IMR-90 (cell line): ENCODE measurements around the gene LTA. TPM values are rescaled to one million over a fixed set of nuclear protein-coding genes. Genes with fewer than 3 reads are reported as not detected.

Experiments
- ATAC-seq: fragments of 200-7000 bp; cut with Tn5 transposase; 2 replicates; pipeline ENCODE4 v1.9.1; 2020; ENCODE audit warnings: low read depth, mild to moderate bottlenecking, moderate library complexity
- BruUV-seq: library from RNA; stranded (reverse); fragments of 400-500 nt; replicated peaks from 2 replicates; lab custom pipeline; 2021; lab: Mats Ljungman, UMichigan
- CTCF ChIA-PET: fragments of 300-600 bp; formaldehyde crosslinking; extraction: SDS; loops from one replicate; lab custom pipeline; 2021; ENCODE audit warnings: antibody characterized with exemption; lab: Yijun Ruan, JAX
- POLR2A ChIA-PET: fragments of 300-600 bp; sonication (Branson Sonifier 250); formaldehyde crosslinking; loops from one replicate; lab custom pipeline; 2022; ENCODE audit warnings: antibody characterized with exemption; ENCODE audit not compliant: unreplicated experiment; lab: Charles Lee
- DNase-seq: peaks from one replicate; pipeline ENCODE4 v3.0.0; 2013
- H2AFZ ChIP-seq: replicated peaks from 2 replicates; pipeline ENCODE3; 2013; ENCODE audit warnings: low read length, mild to moderate bottlenecking; ENCODE audit not compliant: poor library complexity
- H2AK5ac ChIP-seq: 2 replicates; pipeline ENCODE4 v1.6.1; 2013; ENCODE audit warnings: low read depth, low read length, inconsistent platforms
- H2AK9ac ChIP-seq: replicated peaks from 2 replicates; pipeline ENCODE3; 2013; ENCODE audit warnings: mild to moderate bottlenecking, low read depth, low read length, moderate library complexity; ENCODE audit not compliant: poor library complexity
- H2BK120ac ChIP-seq: 2 replicates; pipeline ENCODE4 v1.6.1; 2013; ENCODE audit warnings: low read depth, low read length, inconsistent platforms
- H2BK15ac ChIP-seq: 3 replicates; pipeline ENCODE4 v1.6.1; 2013; ENCODE audit warnings: low read depth, low read length, inconsistent platforms
- H2BK20ac ChIP-seq: 2 replicates; pipeline ENCODE4 v1.6.1; 2013; ENCODE audit warnings: low read depth, mild to moderate bottlenecking, inconsistent platforms, low read length, moderate library complexity
- H2BK5ac ChIP-seq: 2 replicates; pipeline ENCODE4 v1.6.1; 2013; ENCODE audit warnings: mild to moderate bottlenecking, low read depth, low read length, inconsistent platforms; ENCODE audit not compliant: poor library complexity, severe bottlenecking
- H3K14ac ChIP-seq: replicated peaks from 2 replicates; pipeline ENCODE4 v1.6.1; 2013; ENCODE audit warnings: low read depth, low read length, inconsistent platforms
- H3K18ac ChIP-seq: 2 replicates; pipeline ENCODE4 v1.6.1; 2013; ENCODE audit warnings: low read depth, low read length, control low read depth
- H3K23ac ChIP-seq: 2 replicates; pipeline ENCODE4 v1.6.1; 2013; ENCODE audit warnings: low read depth, low read length, inconsistent platforms
- H3K27ac ChIP-seq: 2 replicates; pipeline ENCODE4 v1.5.1; 2013; ENCODE audit warnings: mild to moderate bottlenecking, control low read depth, low read length; ENCODE audit not compliant: insufficient read depth
- H3K27me3 ChIP-seq: 2 replicates; pipeline ENCODE4 v1.6.1; 2013; ENCODE audit warnings: low read length; ENCODE audit not compliant: control insufficient read depth, insufficient read depth
- H3K36me3 ChIP-seq: 2 replicates; pipeline ENCODE4 v1.6.1; 2013; ENCODE audit warnings: low read length, mixed read lengths; ENCODE audit not compliant: control insufficient read depth, insufficient read depth
- H3K4ac ChIP-seq: 2 replicates; pipeline ENCODE4 v1.6.1; 2013; ENCODE audit warnings: low read depth, low read length, inconsistent platforms
- H3K4me1 ChIP-seq: 2 replicates; pipeline ENCODE4 v1.6.1; 2013; ENCODE audit warnings: low read length, mixed read lengths; ENCODE audit not compliant: control insufficient read depth, insufficient read depth
- H3K4me2 ChIP-seq: 2 replicates; pipeline ENCODE4 v1.6.1; 2013; ENCODE audit warnings: low read depth, mild to moderate bottlenecking, control low read depth, low read length, moderate library complexity
- H3K4me3 ChIP-seq: 2 replicates; pipeline ENCODE4 v1.5.1; 2013; ENCODE audit warnings: low read depth, mild to moderate bottlenecking, control low read depth, low read length, moderate library complexity; ENCODE audit not compliant: insufficient read depth
- H3K56ac ChIP-seq: 2 replicates; pipeline ENCODE4 v1.6.1; 2013; ENCODE audit warnings: low read length, inconsistent platforms; ENCODE audit not compliant: insufficient read depth; ENCODE audit errors: extremely low read depth
- H3K79me1 ChIP-seq, 2 experiments: 2 replicates each; pipeline ENCODE4 v1.6.1; 2013; ENCODE audit warnings: low read length in 2 of 2, inconsistent platforms in 1 of 2, low read depth in 1 of 2
- H3K9ac ChIP-seq: 2 replicates; pipeline ENCODE4 v1.6.1; 2013; ENCODE audit warnings: low read depth, low read length, control low read depth
- H3K9me1 ChIP-seq: 2 replicates; pipeline ENCODE4 v1.6.1; 2013; ENCODE audit warnings: low read length, inconsistent platforms; ENCODE audit not compliant: insufficient read depth
- H3K9me3 ChIP-seq: 2 replicates; pipeline ENCODE4 v1.6.1; 2013; ENCODE audit warnings: low read length; ENCODE audit not compliant: control insufficient read depth, insufficient read depth
- H4K20me1 ChIP-seq: 2 replicates; pipeline ENCODE4 v1.6.1; 2013; ENCODE audit warnings: low read length, inconsistent platforms; ENCODE audit not compliant: insufficient read depth
- H4K5ac ChIP-seq: 2 replicates; pipeline ENCODE4 v1.6.1; 2013; ENCODE audit warnings: mild to moderate bottlenecking, low read depth, low read length, control low read depth
- H4K8ac ChIP-seq, 2 experiments: 2 replicates each; pipeline ENCODE4 v1.6.1; 2013; ENCODE audit warnings: low read depth in 2 of 2, low read length in 2 of 2, control low read depth in 1 of 2, inconsistent platforms in 1 of 2
- H4K91ac ChIP-seq: 2 replicates; pipeline ENCODE4 v1.6.1; 2013; ENCODE audit warnings: low read depth, low read length, inconsistent platforms; ENCODE audit not compliant: insufficient read depth
- BHLHE40 ChIP-seq: fragments of 150-350 bp; IDR thresholded peaks from 2 replicates; pipeline ENCODE4 v1.6.1; 2016; ENCODE audit warnings: mild to moderate bottlenecking, low read depth, low read length
- CEBPB ChIP-seq: IDR thresholded peaks from 2 replicates; pipeline ENCODE4 v1.6.1; 2012; ENCODE audit warnings: low read depth, low read length, improper control_type of control experiment
- CHD1 ChIP-seq: IDR thresholded peaks from 2 replicates; pipeline ENCODE4 v1.6.1; 2012; ENCODE audit warnings: low read depth, low read length, improper control_type of control experiment
- FOS ChIP-seq: fragments of 150-350 bp; IDR thresholded peaks from 2 replicates; pipeline ENCODE4 v1.6.1; 2016; ENCODE audit warnings: low read depth, low read length
- RAD21 ChIP-seq: IDR thresholded peaks from 2 replicates; pipeline ENCODE4 v1.6.1; 2012; ENCODE audit warnings: low read length, improper control_type of control experiment
- SMC3 ChIP-seq: fragments of 150-350 bp; IDR thresholded peaks from 2 replicates; pipeline ENCODE4 v1.6.1; 2016; ENCODE audit warnings: low read depth, mild to moderate bottlenecking, antibody characterized with exemption, low read length, moderate library complexity
- WGBS, 2 experiments: methylation state at CpG; one replicate each; pipeline versions ENCODE4 v1.1.5 to v1.1.7; 2013; ENCODE audit warnings: missing lambda C conversion rate in 2 of 2; ENCODE audit not compliant: insufficient read length in 1 of 2; ENCODE audit errors: extremely low coverage in 2 of 2; 5-methylcytosine and 5-hydroxymethylcytosine counted together
- dilution Hi-C: fragments of 300-500 bp; cut with HindIII; formaldehyde crosslinking; loops from one replicate; pipeline ENCODE4 v1.14.3; 2018; ENCODE audit warnings: low sequenced_read_pairs; ENCODE audit not compliant: unreplicated experiment
- in situ Hi-C: fragments of 300-500 bp; cut with MboI; formaldehyde crosslinking; loops from 3 replicates; pipeline ENCODE4 v1.14.3; 2019; ENCODE audit warnings: low sequenced_read_pairs, inconsistent platforms, mixed read lengths
- intact Hi-C: fragments of 100-400 bp; cut with micrococcal nuclease; formaldehyde crosslinking; loops from 2 replicates; pipeline ENCODE4 v1.10.0; 2022
- polyA plus RNA-seq, 3 experiments: library from polyadenylated mRNA; depleted of rRNA; stranded (reverse); fragments of >200 nt; gene quantifications; 2 replicates each; pipeline ENCODE4 v1.2.3, GENCODE V29; 2012; ENCODE audit warnings: low replicate concordance in 1 of 3
- total RNA-seq: library from RNA; depleted of rRNA; stranded (reverse); fragments of >200 nt; gene quantifications from 2 replicates; pipeline ENCODE4 v1.2.3, GENCODE V29; 2012

The LTA gene
- total and polyA plus RNA-seq, 2 of the 4 experiments (the other 2 are of a cell fraction) = not detected

DNA sequence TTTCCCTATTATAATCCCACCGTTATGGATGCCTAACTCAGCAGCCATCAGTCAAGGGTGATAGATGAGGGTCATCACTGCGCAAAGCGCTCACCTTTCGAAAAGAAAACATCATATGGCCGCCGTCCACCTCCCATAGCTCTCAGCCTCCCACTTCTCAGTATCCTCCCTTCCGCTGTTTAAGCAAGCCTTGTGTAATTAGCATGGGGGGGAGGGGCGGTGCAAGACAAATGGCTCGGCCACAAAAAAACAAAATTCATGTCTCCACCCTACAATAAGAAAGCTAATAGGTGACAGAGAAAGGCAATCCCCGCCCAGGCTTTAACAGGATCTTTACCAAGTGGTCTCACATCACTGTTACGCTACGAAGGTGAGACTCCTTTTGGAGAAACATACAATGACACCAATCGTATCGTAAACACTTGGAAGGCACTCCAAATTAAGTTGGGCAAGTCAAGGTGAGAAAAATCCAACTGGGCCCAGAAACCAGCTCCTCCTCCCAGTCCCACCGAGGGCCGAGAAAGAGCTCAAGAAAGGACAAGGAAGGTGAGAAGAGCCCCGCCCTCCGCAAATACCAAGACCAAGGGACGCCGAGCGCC lies 30.9 kb upstream of the LTA start:
- intact Hi-C loops = loop anchor here (1.0 kb wide), 1 partner anchor 48 kb away; no protein-coding TSS in a partner anchor

More for the DNA sequence above, 30.9 kb upstream of the LTA start:
- Histone ChIP-seq H3K4me2 (peak overlapping the region; percentile 85), H3K9ac (peak overlapping the region; percentile 99), H3K18ac (peak overlapping the region; percentile 69), H2AFZ (peak overlapping the region; percentile 93), H3K27me3 (no peaks in the 10 kb centered on the region), H3K9me1 (0 out of 2 replicates have a peak, but pooled peaks cover 6% of the 10 kb centered on the region), H3K14ac (peak overlapping the region; percentile 100), H3K4ac (peak overlapping the region; percentile 96), H3K36me3 (peaks cover 32% of the 10 kb centered on the region), H3K4me3 (peak overlapping the region; percentile 72), H2BK20ac (peak overlapping the region; percentile 36; the same call in 1 of the 2 replicates), H2AK5ac (peak overlapping the region; percentile 99), H2AK9ac (peak overlapping the region; percentile 98), H3K4me1 (peaks cover 10% of the 10 kb centered on the region), H4K5ac (peak overlapping the region; percentile 87), H2BK15ac (peak overlapping the region; percentile 35; the same call in 1 of the 3 replicates), H3K56ac (peak overlapping the region; percentile 99), H4K20me1 (peaks cover 56% of the 10 kb centered on the region), H3K9me3 (no peaks in the 10 kb centered on the region), H2BK5ac (peak overlapping the region; percentile 99), H4K8ac (peak overlapping the region; percentile 87 to 99), H3K23ac (peak overlapping the region; percentile 99), H3K27ac (peak overlapping the region; percentile 83), H3K79me1 (peaks cover 14 to 54% of the 10 kb centered on the region in 2 experiments), H2BK120ac (peak overlapping the region; percentile 73), H4K91ac (peak overlapping the region; percentile 99)
- dilution Hi-C loops (no loop called here), in situ Hi-C loops (loop anchor here (5.0 to 10.0 kb wide), 2 partner anchors 49 to 294 kb away; no protein-coding TSS in a partner anchor)
- no peak for TF ChIP-seq FOS
- TF ChIP-seq CHD1 = 0 out of 2 replicates have a peak, but pooled peaks have one; percentile 22
- TF ChIP-seq BHLHE40 = no peak
- 0 out of 2 replicates have a peak, but pooled peaks have one; percentile 4 for TF ChIP-seq RAD21
- no peak for TF ChIP-seq SMC3
- peak; percentile 68 for TF ChIP-seq CEBPB
- ATAC-seq (peak; percentile 25; the same call in 1 of the 2 replicates), DNase-seq (peak; percentile 50)
- WGBS, 2 experiments = 0% methylated on average over 2 of the region's 21 CpGs; no CpG with 5 or more reads in 1 of the 2 experiments
- ChIA-PET CTCF (interaction anchor here (0.6 to 1.5 kb wide), 4 partner anchors 9 to 58 kb away, joined by 3 to 6 read pairs (median 3); no protein-coding TSS in a partner anchor), POLR2A (interaction anchor here (0.6 to 1.0 kb wide), 4 partner anchors 45 to 1428 kb away, joined by 3 to 4 read pairs (median 4); partner anchors contain the start of gene C6orf47)
- TSS peak; percentile 86 for BruUV-seq
